GM21528 (cell line): ENCODE data around the gene HILPDA.
"Not testable (repeated sequence)": the region's sequence is repeated elsewhere in the genome, so short reads cannot be mapped to it uniquely, and the experiment has no call there.

Experiments
- ATAC-seq: cut with Tn5 transposase; IDR thresholded peaks from one replicate; pipeline ENCODE4 v1.9.1; 2021; ENCODE audit warnings: mild to moderate bottlenecking, moderate library complexity; ENCODE audit not compliant: unreplicated experiment, low FRiP score

HILPDA gene

DNA sequence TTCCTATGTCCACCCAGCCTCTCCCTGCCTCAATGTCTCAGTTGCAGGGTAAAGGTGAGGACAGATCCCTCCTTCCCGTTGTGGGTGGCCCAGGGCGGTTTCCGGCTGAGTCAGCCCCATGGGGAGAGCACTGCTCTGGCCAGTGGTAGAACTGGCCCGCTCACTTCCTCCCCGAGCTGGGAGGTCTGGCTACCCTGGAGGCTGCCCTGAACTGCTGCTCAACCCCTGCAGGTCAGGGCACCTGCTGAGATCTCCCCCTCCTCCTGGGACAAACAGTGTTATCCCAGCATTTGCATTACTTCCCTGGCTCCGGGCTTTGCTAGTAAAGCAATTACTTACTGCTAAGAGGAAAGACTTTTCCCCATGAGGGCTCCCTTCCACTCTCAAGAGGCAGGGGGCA, 24.5 kb upstream of the HILPDA start:
- ATAC-seq: no peak

DNA sequence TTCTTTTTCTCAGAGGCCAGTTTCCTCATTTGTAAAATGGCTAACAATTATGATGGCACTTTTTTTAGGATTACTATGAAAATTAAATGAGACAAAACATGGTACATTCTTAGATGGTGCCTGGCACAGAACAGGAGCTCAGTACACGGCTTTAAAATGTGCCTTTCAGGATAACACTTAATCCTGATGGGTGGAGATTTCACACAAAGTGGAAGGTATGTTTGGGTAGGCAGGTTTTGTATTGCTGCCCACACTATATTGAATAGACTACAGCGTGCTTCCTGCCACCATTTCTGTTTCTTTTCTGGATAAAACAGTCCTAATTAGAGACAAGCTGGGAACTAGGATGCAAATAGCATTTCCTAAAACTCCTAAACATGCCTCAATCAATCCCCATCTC, 23.9 kb upstream of the HILPDA start:
- ATAC-seq: no peak

DNA sequence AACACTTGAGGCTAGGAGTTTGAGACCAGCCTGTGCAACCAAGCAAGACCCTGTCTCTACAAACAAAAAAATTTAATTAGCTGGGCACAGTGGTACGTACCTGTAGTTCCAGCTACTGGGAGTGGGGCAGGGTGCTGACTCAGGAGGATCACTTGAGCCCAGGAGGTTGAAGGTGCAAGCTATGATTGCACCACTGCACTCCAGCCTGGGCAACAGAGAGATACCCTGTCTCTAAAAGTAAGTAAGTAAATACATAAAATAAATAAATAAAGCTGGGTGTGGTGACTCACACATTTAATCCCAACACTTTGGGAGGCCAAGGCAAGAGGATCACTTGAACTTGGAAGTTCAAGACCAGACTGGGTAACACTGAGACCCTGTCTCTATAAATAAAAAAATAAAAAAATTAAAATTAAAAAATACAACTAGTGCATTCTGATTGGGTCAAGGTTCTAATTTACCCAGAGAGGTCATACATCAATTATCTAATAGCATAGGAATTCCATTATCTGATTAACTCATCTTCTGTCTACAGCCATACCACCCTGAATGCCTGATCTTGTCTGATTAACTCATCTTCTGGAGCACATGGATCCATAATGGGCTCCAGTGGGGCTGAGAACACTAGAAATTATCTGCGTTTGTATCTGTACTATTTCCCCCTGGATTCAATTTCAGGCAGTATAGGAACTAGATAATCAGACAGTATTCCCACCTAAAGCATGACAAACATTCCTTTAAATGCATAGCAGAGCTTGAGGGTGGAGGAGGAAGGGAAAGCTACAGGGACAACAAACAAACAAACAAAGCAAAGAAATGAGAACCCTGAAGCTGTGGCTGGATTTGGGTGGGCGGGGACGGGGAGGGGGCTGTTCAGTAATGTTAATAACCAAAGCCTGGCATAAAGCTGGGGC, 21.0 kb upstream of the HILPDA start:
- no peak for ATAC-seq

DNA sequence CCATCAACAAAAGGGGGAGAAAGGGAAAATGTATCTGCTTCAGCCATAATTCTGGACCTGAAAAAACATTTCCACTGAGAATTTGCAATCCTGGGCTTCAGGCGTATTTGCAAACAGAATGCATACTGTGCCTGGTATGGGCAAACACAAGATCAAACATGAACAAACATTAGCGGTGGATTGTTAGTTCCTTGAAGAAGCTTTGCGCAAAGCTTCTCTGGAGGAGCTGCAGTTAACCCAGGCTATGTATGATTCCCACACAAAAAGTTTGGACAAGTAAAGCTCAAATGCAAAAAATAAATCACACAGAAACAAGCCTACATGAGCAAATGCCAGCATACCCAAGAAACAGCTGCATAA, 20.4 kb upstream of the HILPDA start:
- no peak for ATAC-seq

DNA sequence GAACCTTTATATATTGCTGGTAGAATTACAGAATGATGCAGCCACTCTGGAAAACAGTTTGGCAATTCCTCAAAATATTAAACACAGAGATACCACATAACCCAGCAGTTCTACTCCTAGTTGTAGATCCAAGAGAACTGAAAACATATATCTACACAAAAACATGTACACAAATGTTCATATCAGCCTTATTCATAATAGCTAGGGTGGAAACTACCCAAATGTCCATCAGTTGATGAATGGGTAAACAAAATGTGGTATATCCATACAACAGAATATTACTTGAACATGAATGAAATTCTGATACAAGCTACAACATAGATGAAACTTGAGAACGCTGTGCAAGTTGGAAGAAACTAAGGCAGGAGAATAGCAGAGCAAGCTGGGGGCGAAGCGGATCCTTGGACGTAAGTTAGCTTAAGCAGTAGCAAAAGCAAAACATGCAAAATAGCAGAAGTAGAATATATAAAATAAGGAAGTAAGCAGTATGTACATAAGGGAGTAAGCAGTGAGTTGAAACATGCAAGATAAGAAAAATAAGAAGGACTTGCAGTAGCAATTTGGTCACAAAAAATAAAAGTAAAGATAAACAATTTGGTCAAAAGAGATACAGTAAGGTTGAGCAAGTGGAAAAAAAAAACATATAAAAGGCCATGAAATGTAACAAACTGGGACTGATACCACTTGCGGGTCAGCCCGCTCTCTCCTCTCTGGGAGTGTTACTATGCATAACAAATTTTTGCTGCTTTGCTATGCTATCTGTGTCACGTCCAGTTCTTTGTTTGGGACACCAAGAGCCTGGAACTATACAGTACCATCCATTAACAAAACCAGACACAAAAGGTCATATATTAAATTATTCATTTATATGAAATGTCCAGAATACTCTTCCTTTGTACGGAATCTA, 18.0 kb upstream of the HILPDA start:
- peak; percentile 69 for ATAC-seq

DNA sequence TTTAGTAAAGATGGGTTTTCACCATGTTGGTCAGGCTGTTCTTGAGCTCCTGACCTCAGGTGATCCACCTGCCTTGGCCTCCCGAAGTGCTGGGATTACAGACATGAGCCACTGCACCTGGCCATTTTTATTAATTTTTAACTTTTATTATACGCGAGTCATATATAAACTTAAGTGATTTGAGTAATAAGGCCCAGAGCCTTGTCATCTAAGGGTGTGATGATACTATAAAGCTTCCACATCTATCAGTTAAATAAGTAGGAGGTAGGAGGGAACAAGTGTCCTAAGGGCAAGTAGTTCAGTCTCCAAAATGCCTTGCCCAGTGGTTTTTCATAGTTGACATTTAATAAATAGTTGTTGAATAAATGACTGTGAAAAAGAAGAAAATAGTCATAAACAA, 13.3 kb upstream of the HILPDA start:
- no peak for ATAC-seq

DNA sequence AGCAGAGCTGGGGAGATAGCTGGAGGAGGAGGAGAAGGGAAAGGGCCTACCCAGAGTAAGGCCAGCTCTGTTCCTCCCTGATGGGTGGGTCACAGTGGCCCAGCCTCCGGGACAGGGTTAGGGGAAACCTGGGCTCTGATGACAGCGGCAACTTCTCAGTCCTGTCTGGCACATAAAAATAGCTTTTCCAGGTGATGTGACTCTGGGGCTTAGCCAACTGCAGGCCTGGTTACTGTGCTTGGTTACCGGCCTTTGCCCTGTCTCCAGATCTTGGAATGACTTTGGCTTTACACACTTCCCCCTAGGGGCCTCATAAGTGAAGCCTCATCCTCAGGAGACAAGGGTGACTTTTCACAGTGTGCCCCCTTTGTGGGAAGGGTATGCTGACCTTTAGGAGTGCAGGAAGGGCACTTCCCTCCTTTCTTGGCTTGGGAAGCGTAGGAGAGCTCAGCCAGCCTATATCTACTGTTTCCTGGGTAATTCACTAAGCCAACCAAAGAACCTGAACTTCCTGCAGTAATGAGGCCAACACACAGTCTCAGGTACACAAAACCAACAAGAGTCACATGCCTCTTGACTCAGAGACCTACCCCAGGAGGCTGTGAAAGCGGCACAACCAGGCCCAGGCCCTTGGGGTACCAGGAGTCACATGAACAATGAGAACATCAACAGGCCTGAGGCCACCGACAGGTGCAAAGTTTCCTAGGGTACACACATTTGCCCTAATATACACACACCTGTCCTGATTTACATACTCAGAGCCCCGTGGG, 11.7 kb upstream of the HILPDA start:
- no peak for ATAC-seq

DNA sequence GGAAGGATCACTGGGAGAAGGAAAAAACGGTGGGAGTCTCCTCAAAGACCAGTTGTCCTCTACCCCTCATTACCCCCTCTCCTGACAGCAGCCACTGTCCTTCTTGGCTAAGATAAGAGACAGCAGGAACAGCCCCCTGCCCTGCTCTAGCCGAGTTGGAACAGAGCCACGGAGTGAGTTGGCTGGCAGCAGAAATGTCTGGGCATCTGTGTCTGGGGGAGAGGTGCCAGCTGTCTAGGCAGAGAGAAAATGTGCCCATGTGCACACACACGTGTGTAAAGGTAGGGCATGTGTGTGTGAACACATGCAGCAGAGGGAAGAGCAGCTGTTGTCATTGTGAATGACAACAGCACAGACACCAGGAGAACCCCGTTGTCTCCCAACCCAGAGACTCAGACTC, 9.4 kb upstream of the HILPDA start:
- ATAC-seq: no peak

DNA sequence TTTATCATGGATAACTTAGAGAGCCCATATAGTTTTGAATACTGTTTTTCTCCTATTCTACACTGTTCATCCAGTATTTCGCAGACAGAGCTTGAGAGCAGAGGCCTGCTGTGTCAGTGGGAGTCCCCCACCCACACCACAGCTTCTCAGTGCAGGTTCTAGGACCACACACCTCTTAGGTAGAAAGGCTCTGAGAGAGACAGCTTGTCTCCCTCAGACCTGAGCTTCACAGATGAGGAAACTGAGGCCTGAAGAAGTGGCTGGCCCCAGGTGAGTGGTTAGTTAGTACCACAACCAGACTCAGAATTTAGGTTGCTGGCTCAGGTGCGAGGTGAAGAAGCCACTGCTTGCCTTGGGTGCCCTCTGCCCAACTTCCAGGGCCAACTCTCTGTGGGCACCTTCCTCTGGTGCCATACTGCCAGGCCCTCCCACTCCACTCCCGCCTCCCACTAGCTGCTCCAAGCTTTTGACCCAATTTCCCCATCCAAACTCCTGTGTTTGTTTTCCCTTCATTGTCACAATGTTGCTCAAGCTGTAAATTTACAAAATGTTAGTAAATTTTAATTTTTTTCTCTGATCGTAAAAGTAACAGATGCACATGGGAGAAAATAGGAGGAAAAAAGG, 7.6 kb upstream of the HILPDA start:
- no peak for ATAC-seq

DNA sequence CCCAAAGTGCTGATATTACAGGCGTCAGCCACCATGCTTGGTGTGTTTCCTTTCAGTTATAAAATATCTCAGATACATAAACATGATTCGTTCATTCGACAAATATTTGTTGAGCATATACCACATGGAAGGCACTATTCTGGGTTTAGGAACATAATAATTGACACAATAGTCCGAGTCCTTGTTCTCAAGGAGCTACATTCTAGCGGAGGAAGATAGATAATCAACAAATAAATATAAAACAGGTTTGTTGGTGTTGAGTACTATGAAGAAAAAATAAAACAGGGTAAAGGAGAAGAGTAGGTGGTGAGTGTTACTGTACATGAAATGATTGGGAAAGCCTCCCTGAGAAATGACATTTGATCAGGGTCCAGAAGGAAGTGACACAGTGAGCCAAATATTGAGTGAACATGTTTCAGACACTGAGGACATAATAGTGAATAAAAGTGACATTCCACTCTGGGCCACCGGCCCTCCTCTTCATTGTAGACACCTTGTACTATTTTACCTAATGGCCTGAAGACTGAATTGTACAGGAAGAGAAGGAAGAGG, 6.9 kb upstream of the HILPDA start:
- no peak for ATAC-seq

DNA sequence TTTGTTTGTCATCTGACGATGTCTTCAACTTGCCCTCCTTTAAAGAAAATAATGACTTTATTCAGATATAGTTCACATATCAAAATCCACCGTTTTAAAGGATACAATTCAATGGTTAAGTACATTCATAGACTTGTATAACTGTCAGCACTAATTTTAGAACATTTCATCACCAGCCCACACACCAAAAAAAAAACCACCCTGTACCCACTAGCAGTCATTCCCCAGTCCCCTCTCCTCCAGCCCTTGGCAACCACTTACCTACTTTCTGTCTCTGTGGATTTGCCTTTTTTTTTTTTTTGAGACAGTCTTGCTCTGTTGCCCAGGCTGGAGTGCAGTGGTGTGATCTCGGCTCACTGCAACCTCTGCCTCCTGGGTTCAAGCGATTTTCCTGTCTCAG, 5.3 kb upstream of the HILPDA start:
- ATAC-seq: no peak

DNA sequence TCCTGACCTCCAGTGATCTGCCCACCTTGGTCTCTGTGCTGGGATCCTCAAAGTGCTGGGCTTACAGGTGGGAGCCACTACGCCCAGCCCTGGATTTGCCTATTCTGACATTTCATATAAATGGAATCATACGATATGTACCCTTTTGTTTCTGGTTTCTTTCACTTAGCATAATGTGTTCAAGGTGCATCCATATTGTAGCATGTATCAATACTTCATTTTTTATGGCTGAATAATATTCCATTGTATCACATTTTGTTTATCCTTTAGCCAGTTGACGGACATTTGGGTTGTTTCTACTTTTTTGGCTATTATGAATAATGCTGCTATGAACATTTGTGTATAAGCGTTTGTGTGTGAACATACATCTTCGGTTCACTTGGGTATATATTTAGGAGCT, 4.8 kb upstream of the HILPDA start:
- ATAC-seq: no peak

DNA sequence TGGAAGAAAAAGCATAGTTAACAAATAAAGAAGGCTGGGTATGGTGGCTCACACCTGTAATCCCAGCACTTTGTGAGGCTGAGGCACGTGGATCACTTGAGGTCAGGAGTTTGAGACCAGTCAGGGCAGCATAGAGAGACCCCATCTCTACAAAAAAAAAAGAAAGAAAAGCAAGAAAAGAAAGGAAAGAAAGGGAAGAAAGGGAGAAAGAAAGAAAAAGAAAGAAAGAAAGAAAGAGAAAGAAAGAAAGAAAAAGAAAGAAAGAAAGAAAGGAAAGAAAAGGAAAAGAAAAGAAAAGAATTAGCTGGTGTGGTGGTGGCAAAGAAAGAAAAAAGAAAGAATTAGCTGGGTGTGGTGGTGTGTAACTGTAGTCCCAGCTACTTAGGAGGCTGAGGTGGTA, 3.1 kb upstream of the HILPDA start:
- no peak for ATAC-seq

DNA sequence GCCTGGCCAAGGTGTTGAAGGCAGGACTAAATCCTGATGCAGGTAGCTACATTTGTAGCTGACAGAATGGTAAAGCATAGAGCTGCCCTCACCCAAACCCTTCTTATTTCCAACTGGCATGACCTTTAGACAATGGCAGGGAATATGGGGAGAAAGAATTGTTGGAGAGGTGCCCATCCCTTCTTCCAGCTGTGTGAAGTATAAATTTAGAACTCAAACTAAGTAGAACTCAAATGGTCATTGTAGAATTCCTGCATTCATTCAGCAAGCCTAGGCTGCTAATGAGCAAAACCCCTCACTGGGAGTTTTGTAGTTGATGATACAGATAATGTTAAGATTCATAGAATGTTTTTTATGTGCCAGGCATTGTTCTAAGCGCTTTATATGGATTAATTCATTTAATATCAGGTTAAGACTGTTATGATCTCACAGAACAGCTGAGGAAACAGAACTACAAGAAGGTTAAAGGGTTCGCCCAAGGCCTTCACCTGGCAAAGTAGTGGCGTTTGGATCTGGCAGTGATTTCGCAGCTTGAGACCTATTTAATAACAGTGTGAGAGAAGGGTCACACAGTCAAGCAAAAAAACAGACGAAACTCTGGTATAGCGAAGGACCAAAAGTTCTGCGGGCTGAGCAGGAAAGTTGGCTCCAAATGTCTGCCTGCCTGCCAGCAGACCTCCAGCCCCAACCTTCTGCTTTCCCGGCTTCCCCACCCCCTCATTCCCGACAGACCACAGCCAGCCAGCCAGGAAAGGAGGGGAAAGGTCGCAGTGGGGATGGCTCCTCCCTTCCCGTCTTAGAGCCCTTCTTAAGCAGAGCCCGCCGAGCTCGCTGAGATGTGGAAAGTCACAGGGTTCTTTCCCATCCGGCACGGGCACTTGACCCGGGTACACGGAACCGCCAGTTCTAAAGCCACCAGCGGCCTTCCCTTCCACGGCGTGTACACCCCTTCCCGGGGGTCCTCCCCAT, 1.6 kb upstream of the HILPDA start:
- ATAC-seq: no peak

DNA sequence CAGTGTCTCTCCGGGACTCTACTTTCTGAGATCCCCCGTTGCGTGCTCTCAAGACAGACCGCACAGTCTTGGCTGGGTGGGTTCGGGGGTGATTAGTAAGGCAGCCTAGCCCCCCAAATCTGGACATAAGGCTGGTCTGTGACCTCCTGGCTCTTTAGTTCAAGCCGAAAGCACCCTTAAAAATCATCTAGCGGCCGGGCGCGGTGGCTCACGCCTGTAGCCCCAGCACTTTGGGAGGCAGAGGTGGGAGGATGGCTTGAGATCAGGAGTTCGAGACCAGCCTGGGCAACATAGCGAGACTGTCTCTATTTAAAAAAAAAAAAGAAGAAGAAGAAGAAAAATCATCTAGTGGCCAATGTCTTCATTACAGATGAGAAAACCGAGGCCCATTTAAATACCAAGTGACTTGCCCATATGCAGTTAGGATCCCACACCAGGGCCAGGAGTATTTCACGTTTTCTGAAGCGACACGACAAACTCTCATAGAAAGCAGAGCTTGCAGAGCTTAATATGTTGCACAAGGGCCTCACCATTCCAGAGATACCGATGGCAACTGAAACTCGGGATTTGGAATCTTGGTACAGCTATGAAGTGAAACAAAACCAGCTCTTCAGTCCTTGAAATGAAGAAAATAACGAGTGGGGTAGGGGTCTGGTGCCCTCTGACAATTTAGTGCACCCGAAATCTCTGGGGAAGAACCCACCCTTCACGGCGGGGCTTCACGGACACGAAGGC, 703 bp upstream of the HILPDA start:
- no peak for ATAC-seq

DNA sequence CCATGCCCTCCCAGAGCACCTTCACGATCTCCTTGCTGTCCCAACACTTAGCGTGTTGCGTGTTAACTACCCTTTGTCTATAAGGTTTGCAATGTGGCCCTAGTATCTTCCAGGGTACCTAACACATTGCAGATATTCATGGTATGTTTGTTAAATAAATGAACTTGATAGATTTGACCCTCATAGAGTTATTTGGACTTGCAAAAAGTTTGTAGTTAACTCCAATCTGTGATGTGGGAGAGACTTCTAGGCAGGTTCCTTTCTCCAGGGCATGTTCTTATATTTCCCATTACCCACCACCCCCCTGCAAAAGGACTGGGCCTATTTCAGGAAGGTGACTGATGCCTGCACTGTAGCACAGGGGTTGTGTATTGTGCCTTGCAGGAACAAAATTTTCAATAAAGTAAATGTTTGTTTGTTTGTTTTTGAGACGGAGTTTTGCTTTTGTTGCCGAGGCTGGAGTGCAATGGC, 612 bp downstream of the HILPDA start:
- ATAC-seq: peak; percentile 26

DNA sequence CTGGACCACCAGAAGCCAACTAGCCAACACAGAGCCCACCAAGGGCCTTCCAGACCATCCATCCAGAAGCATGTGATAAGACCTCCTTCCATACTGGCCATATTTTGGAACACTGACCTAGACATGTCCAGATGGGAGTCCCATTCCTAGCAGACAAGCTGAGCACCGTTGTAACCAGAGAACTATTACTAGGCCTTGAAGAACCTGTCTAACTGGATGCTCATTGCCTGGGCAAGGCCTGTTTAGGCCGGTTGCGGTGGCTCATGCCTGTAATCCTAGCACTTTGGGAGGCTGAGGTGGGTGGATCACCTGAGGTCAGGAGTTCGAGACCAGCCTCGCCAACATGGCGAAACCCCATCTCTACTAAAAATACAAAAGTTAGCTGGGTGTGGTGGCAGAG, 1.7 kb downstream of the HILPDA start:
- not testable (repeated sequence) for ATAC-seq

DNA sequence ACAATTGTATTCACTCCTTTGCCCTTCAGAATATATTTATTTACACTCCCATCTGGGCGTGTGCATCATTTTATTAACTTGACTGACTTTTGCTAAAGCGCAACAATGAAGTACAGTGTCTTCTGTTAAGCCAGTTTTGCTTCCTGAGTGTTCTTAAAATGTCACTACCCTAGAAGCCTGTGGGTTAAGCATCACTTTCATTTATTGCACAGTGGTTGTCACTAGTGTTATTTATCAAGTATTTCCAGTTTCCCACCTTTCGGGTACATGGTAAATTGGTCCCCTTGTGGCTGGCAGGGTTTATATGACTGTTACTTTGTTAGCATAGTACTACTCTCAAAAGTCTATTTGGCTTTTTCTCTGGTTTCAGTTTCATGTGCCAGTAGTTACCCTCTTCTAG, 3.3 kb downstream of the HILPDA start:
- ATAC-seq: peak; percentile 15
